Right cardiac atrium (tissue), 5 donors: ENCODE data around the gene FRMD8. TPM values are rescaled to one million over a fixed set of nuclear protein-coding genes. Genes with fewer than 3 reads are reported as not detected.

Experiments used
- ATAC-seq, 2 donors: fragments of 200-7000 bp; cut with Tn5 transposase; one replicate each; pipeline versions ENCODE4 v1.8.0 to v1.9.1; 2020; ENCODE audit warnings: moderate library complexity in 2 of 2, mild to moderate bottlenecking in 1 of 2
- DNase-seq, 3 donors: peaks; one replicate each; pipeline ENCODE4 v3.0.0-alpha.2; 2020
- H3K27ac ChIP-seq: one replicate; pipeline ENCODE4 v1.5.1; 2013; ENCODE audit warnings: mild to moderate bottlenecking, low read length, control low read depth, moderate library complexity
- H3K27me3 ChIP-seq: one replicate; pipeline ENCODE4 v1.6.1; 2013; ENCODE audit not compliant: control insufficient read depth, insufficient read depth
- H3K4me1 ChIP-seq: one replicate; pipeline ENCODE4 v1.6.1; 2013; ENCODE audit warnings: low read length; ENCODE audit not compliant: control insufficient read depth, insufficient read depth
- H3K4me3 ChIP-seq: one replicate; pipeline ENCODE4 v1.5.1; 2013; ENCODE audit warnings: low read length, control low read depth
- H3K9me3 ChIP-seq: one replicate; pipeline ENCODE4 v1.6.1; 2013; ENCODE audit warnings: low read length; ENCODE audit not compliant: control insufficient read depth
- WGBS: extraction: QIAGEN DNeasy Blood & Tissue Kit; methylation state at CpG from one replicate; pipeline ENCODE4 v1.1.7; 2013; 5-methylcytosine and 5-hydroxymethylcytosine counted together
- intact Hi-C, 4 donors: fragments of 100-400 bp; cut with DNase I; formaldehyde crosslinking; loops; one replicate each; pipeline versions ENCODE4 v1.11.0 to v1.14.0; 2022 to 2023
- polyA plus RNA-seq: library from polyadenylated mRNA; stranded (reverse); fragments of 200-250 nt; gene quantifications from one replicate; pipeline ENCODE4 v1.2.3, GENCODE V29; 2013
- total RNA-seq, 4 donors: library from RNA; stranded (reverse); fragmentation: NEBNext Ultra II Directional; extraction: Animal tissue kit (Norgen Biotek cat#: 25700); gene quantifications; one replicate each; pipeline ENCODE4 v1.2.1, GENCODE V29; 2021
- donor health status: healthy with polysubstance abuse.
- donor health status: DM: no; HTN: yes; CAD: no.
- donor health status: DM: no; HTN: no; CAD: no.
- donor health status: DM: no; HTN: yes; CAD: no; lungs with severe emphysema.
- donor health status: DM: yes; HTN: yes; CAD: no.

FRMD8 gene
- total and polyA plus RNA-seq, 5 donors: 9.3 to 16.1 (median 12.7) TPM

- no peak for DNase-seq
- Histone ChIP-seq H3K9me3 (no peaks in the 10 kb centered on the region), H3K4me1 (peaks cover 9% of the 10 kb centered on the region), H3K4me3 (no peak overlapping the region), H3K27ac (no peak overlapping the region), H3K27me3 (no peaks in the 10 kb centered on the region)
- 81% methylated on average over 5 of the region's 5 CpGs for WGBS
- intact Hi-C loops: no loop called here
- no peak for ATAC-seq
Observed at GRCh38 chr11:65392899-65393298, 6.5 kb downstream of the FRMD8 start.

DNA sequence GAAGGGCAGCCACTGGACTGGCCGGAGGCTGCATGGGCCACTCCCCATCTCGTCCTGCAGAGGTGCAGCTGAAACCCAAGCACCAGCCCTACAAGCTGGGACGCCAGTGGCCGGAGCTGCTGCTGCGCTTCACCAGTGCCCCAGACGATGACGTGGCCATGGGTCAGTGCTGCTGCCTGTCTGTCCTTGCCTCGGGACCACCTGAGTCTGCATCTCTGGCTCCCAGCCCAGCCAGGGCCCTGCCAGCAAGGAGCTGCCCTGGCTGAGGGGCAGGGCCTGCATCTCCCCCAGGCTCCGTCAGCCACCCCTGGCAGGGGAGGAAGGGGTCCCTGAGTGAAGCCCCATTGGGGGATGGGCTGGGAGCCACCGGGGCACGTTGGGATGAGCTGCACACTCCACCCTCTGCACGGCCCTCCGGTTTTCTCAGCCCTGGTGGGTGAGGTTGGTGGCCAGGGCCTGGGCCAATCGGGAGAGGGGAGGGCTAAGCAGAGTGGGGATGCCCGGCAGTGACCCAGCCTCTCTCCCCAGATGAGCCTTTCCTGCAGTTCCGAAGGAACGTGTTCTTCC is 7.2 kb downstream of the FRMD8 start:
- H3K9me3 ChIP-seq: no peaks in the 10 kb centered on the region
- H3K27ac ChIP-seq: no peak overlapping the region
- H3K4me3 ChIP-seq: no peak overlapping the region
- ATAC-seq (no peak), DNase-seq (no peak)
- intact Hi-C loops: no loop called here
- no peaks in the 10 kb centered on the region for H3K27me3 ChIP-seq
- peaks cover 9% of the 10 kb centered on the region for H3K4me1 ChIP-seq
- WGBS: 86% methylated on average over 17 of the region's 17 CpGs

DNA sequence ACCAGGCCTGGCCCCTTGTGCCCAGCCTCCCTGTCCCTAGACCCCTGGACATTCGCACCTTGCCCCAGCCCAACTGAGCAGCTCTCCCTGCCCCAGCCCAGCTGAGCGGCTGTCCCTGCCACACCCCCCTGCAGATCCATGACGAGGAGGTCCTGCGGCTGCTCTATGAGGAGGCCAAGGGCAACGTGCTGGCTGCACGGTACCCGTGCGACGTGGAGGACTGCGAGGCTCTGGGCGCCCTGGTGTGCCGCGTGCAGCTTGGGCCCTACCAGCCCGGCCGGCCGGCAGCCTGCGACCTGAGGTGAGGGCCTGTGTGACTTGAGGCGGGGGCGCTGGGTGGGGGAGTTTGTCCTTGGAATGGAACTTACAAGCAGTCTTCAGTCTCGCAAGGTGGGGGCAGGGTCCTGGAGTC is 7.7 kb downstream of the FRMD8 start:
- H3K9me3 ChIP-seq: no peaks in the 10 kb centered on the region
- no peak overlapping the region for H3K27ac ChIP-seq
- ATAC-seq (no peak), DNase-seq (no peak)
- 95% methylated on average over 20 of the region's 20 CpGs for WGBS
- intact Hi-C loops: no loop called here
- H3K4me1 ChIP-seq: peaks cover 9% of the 10 kb centered on the region
- H3K27me3 ChIP-seq: no peaks in the 10 kb centered on the region
- H3K4me3 ChIP-seq: no peak overlapping the region

GRCh38 chr11:65395961-65396530 is 9.6 kb downstream of the FRMD8 start:
- Histone ChIP-seq H3K4me3 (no peak overlapping the region), H3K9me3 (no peaks in the 10 kb centered on the region), H3K27me3 (no peaks in the 10 kb centered on the region), H3K4me1 (no peaks in the 10 kb centered on the region), H3K27ac (no peak overlapping the region)
- intact Hi-C loops: no loop called here
- 83% methylated on average over 15 of the region's 15 CpGs for WGBS
- DNase-seq (no peak), ATAC-seq (no peak)

- intact Hi-C loops: no loop called here
- no peak for ATAC-seq
- WGBS: 92% methylated on average over 38 of the region's 38 CpGs
Observed at GRCh38 chr11:65396769-65397745, 10.6 kb downstream of the FRMD8 start.

GRCh38 chr11:65398362-65398910 is 12.0 kb downstream of the FRMD8 start:
- Histone ChIP-seq H3K4me1 (no peaks in the 10 kb centered on the region), H3K27me3 (no peaks in the 10 kb centered on the region), H3K27ac (no peak overlapping the region), H3K4me3 (no peak overlapping the region), H3K9me3 (no peaks in the 10 kb centered on the region)
- 80% methylated on average over 16 of the region's 16 CpGs for WGBS
- DNase-seq: no peak
- intact Hi-C loops: no loop called here
- ATAC-seq: no peak

More at GRCh38 chr11:65396769-65397745, 10.6 kb downstream of the FRMD8 start:
- Histone ChIP-seq H3K9me3 (no peaks in the 10 kb centered on the region), H3K4me1 (no peaks in the 10 kb centered on the region), H3K27me3 (no peaks in the 10 kb centered on the region), H3K4me3 (no peak overlapping the region), H3K27ac (no peak overlapping the region)
- DNase-seq: no peak

- no peaks in the 10 kb centered on the region for H3K9me3 ChIP-seq
- H3K27me3 ChIP-seq: no peaks in the 10 kb centered on the region
- 88% methylated on average over 13 of the region's 13 CpGs for WGBS
- ATAC-seq (no peak), DNase-seq (no peak)
- H3K27ac ChIP-seq: no peak overlapping the region
- H3K4me1 ChIP-seq: no peaks in the 10 kb centered on the region
- no peak overlapping the region for H3K4me3 ChIP-seq
- intact Hi-C loops: no loop called here
Observed at GRCh38 chr11:65399249-65399648, 12.8 kb downstream of the FRMD8 start.

DNA sequence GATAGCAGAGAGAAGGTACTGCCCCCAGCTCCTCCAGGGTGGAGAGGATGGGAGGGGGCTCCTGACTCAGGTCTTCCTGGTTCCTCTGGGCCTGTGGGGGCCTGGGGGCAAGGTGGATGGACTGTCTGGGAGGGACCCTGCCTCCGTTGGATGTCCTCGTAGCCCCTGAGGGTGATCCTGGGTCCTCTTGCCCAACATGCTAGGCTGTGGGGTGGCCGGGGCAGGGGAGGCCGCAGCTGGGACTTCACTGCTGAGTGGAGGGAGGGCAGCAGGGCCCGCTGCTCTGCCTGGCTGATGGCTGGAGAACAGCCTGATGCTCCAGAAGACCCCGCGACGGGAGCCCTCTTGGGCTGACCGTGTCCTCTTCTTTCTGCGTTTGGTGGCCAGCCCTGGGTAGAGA is 13.4 kb downstream of the FRMD8 start:
- Histone ChIP-seq H3K27me3 (no peaks in the 10 kb centered on the region), H3K27ac (no peak overlapping the region), H3K4me1 (no peaks in the 10 kb centered on the region), H3K4me3 (no peak overlapping the region), H3K9me3 (no peaks in the 10 kb centered on the region)
- intact Hi-C loops: no loop called here
- DNase-seq: no peak
- ATAC-seq: peak in 1 of 2 donors; percentile 2
- WGBS: 94% methylated on average over 10 of the region's 10 CpGs

- Histone ChIP-seq H3K27me3 (no peaks in the 10 kb centered on the region), H3K9me3 (no peaks in the 10 kb centered on the region), H3K4me1 (no peaks in the 10 kb centered on the region), H3K27ac (no peak overlapping the region), H3K4me3 (no peak overlapping the region)
- 82% methylated on average over 17 of the region's 17 CpGs for WGBS
- peak in 1 of 3 donors; percentile 41 for DNase-seq
- intact Hi-C loops: no loop called here
- ATAC-seq: no peak
Observed at GRCh38 chr11:65400307-65401072, 14.1 kb downstream of the FRMD8 start.

DNA sequence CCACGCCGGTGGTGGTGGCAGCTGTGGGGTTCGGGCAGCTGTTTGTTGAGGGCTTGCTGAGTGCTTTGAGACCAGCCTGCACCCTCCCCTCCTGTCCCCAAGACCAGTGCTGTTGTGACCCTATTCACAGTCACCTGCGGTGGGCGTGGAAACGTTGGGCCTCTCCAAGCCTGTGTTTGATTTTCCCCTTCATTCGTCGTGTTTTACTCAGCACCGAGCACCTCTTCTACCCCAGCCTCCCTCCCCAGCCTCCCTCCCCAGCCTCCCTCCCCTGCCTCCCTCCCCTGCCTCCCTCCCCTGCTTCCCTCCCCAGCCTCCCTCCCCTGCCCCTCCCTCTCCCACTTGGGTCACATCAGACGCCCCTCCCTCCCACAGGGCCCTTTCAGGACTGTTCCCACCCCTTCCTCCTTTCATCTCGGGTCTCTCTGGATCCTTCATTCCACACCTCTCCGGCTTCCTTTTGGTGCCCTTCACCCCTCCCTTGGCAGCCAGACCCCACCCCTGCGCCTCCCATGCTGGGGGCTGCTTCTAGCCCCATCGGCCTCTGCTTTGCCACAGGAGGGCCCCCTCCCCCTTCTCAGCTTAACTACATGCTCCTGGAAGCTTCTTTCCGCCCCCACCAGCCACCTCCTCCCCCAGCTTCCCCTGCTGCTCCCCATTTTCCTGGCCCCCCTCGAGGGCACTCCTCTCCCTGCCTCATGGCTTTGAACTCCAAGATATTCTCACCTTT is 14.8 kb downstream of the FRMD8 start:
- H3K4me1 ChIP-seq: no peaks in the 10 kb centered on the region
- H3K9me3 ChIP-seq: no peaks in the 10 kb centered on the region
- H3K27me3 ChIP-seq: no peaks in the 10 kb centered on the region
- 80% methylated on average over 16 of the region's 16 CpGs for WGBS
- H3K27ac ChIP-seq: no peak overlapping the region
- no peak overlapping the region for H3K4me3 ChIP-seq
- ATAC-seq (no peak), DNase-seq (peak in 1 of 3 donors; percentile 52)
- intact Hi-C loops: no loop called here
